ENCODE results near the gene DMAP1.

DNA sequence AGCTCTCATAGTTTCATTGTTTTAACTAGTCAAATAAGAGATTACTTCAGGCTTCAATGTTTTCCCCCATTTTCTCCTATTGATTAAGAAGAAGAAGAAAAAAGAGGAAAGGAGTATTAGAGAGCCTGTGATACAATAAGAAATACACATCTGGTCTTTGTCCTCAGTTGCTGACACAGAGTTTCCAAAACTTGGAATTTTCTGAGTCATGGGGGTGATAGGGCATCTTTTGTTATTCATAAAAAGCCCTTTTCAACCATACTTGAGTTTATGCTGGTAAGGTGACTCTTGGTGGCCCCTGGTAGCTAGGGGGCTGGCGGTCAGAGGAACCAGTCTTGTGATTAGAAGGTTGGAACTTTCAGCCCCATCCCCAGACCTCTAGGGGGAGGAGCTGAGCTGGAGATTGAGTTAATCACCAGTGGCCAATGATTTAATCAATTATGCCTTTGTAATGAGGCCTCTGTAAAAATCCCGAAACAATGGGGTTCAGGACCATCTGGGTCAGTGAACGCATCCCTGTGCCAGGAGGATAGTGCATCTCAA, 42.9 kb upstream of the DMAP1 start:
- no peak for TF ChIP-seq CTCF (conservative IDR thresholded peaks at IDR 0.05; ENCODE audit: low read depth, low read length)
- no peak for TF ChIP-seq EZH2 (IDR thresholded peaks at IDR 0.05; ENCODE audit: borderline replicate concordance, low read depth, low read length, poor library complexity, severe bottlenecking)

Measured in A673 (cell line).